Myocyte (in vitro differentiated cells): Measurements from ENCODE around the gene MON1B. TPM values are rescaled to one million over a fixed set of nuclear protein-coding genes. Genes with fewer than 3 reads are reported as not detected.
"Not testable (repeated sequence)": the region's sequence is repeated elsewhere in the genome, so short reads cannot be mapped to it uniquely, and the experiment has no call there.

Experiments used
- DNase-seq: peaks from one replicate; pipeline ENCODE4 v3.0.0-alpha.2; 2012; ENCODE audit warnings: low read depth
- total RNA-seq: library from RNA; depleted of rRNA; stranded (reverse); fragments of >200 nt; gene quantifications from 2 replicates; pipeline ENCODE4 v1.2.3, GENCODE V29; 2014

MON1B gene
- total RNA-seq, 1 donor from 2014 or later = 9.5 TPM

GRCh38 chr16:77238593-77238992 is 47.6 kb downstream of the MON1B start:
- DNase-seq = no peak

DNA sequence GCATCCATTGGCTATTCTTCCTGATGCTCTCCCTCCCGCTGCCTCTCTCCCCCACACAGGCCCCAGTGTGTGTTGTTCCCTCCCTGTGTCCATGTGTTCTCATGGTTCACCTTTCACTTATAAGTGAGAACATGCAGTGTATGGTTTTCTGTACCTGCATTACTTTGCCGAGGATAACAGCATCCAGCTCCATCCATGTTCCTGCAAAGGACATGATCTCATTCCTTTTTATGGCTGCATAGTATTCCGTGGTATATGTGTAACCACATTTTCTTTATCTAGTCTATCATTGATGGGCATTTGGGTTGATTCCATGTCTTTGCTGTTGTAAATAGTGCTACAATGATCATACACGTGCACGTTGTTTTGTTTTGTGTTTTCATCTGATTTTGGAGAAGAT is 51.5 kb downstream of the MON1B start:
- DNase-seq = not testable (repeated sequence)

GRCh38 chr16:77246150-77246549 is 55.2 kb downstream of the MON1B start:
- no peak for DNase-seq

GRCh38 chr16:77250400-77250799 is 59.4 kb downstream of the MON1B start:
- DNase-seq = no peak

Other genes starting within 250 kb of the MON1B start
- 0.45 and 1.2 TPM in 2 replicates for gene SYCE1L, start 8.2 kb downstream of the MON1B start, total RNA-seq
- gene ADAMTS18, start 243.8 kb downstream of the MON1B start, total RNA-seq = 0.13 TPM in 1 of 2 replicates, not detected in the other